ENCODE measurements around the gene PLCZ1.
"Not testable (repeated sequence)": the region's sequence is repeated elsewhere in the genome, so short reads cannot be mapped to it uniquely, and the experiment has no call there.

The PLCZ1 gene

DNA sequence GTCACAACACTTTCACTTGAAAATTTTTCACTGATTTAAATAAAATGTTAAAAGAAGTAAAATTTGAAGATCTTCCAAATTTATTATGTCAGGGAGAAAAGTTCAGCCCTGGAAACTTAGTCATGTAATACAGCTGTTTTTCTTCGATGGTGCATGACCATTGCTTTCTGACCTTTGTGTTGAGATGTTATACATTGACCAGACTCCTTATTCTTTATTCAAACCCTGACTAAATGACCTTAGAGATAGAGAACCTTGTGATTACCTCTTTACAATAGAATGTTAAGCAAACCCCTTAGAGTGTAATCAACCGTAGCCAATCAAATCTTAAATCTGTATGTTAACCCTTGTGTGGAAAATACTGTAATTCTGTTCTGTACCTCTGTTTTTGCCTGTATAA lies 34.5 kb downstream of the PLCZ1 start:
- DNase-seq (ENCODE audit: low read depth in 2 of 2) = no peak

DNA sequence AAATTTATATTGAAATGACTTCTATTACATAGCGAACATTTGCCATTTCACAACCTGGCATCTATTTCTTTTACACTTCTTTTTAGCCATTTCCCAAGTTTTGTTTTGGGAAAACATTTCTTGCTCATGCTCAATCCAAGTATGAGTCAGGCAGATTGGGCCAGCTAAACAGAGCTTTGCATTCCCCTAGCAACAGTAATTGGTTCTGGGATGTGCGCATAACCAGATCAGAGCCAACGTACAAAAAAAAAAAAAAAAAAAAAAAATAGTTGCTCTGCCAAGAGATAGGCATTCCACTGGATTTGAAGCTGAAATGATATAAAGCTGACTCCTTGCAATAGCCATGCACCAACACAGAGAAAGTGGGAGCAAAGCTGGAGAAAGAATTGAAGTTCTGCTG lies 37.5 kb downstream of the PLCZ1 start:
- no peak for DNase-seq (ENCODE audit: low read depth in 2 of 2)

DNA sequence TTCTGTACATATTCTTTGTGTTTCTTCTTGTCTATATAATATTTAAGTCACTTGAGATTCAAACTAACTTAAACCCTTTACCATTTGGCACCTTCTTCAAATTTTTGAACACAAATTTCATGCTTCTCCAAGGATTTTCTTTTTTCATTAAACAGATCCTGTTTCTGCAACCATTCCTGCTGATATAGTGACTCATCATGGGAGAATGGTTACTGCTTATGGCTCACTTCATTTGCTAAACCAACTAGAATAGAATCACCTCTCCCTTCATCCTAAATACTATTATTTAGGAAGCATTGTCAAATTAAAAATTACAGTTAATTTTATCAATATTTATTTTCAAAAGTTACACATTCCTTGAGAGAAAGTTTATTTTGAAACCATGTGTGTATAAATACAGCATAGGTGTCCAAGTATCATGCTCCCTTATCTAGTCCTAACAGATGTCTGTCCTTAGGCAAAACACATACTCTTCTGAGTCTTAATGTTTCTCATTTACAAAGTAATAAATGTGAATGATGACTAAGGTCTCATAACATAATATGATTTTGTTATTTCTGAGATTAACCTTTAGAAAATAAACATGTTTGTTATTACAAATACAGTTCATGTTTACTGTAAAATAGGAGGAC lies 40.7 kb downstream of the PLCZ1 start:
- DNase-seq (ENCODE audit: low read depth in 2 of 2) = no peak

DNA sequence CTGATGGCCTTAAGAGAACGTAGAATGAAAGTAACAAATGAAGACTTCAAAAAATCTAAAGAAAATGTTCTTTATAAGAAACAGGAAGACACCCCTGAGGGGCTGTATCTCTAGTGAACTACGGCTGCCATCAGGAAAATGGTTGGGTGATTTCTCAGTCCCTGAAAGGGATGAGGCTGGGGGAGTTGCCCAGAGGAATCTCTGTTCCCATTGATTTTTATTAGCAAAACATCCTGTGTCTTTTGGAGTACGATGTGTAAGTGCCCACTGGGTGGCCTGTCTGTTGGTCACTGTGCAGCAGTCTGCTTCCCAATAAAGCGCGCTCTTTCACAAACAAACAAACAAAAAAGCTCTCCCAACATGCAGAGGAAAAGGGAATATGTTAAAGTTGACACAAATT lies 43.8 kb downstream of the PLCZ1 start:
- not testable (repeated sequence) for DNase-seq (ENCODE audit: low read depth in 2 of 2)

DNA sequence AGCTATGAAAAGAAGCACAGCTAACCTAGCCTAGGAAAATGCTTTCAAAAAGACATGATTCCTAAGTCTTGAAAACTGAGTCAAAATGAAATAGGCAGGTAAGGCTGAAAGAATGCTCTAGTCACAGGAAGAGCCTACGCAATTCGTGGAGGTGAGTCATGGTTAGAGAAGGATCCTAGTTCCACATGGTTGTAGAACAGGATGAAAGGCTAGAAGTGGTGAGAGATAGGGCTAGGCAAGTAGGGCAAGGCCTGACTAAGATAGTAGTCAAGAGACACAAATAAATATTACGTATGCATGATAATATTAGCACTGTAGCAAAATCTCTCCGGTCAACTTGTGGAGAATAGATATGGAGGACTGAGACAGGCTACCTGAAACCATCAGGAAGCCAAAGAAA lies 47.2 kb downstream of the PLCZ1 start:
- DNase-seq (ENCODE audit: low read depth in 2 of 2) = no peak

DNA sequence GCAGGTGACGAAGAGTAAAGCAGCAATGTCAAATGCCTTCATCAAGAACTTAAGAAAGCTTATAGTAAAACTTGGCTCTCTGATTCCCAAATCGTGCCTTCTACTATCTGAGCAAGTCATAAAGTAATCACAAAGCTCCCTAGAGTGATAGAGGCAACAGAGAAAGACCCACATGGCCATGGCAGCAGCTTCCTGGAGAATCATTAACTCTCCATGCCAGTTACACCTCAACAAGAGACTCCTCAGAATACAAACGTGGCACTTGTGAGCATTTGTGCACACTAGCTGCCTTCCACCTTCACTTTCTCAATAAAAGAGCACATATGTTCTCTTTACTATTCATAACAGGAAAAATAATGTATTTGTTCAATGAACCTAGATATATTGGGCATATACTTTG lies 48.0 kb downstream of the PLCZ1 start:
- DNase-seq (ENCODE audit: low read depth in 2 of 2) = no peak

DNA sequence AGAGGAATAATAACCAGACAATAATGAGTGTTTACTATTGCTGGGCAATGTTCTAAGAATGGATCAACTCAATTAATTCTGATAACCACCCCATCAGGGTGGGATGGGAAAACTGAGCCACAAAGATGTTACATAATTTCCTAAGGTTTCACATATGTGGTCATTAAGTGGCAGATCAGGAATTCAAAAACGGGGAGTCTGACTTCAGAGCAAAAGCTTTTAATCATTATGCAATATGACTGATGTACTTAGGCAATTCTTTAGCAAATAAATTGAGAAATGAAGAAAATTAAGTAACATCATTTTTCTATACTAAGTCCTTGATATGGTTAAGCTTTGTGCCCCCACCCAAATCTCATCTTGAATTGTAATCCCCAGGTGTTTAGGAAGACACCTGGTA lies 53.4 kb downstream of the PLCZ1 start:
- no peak for DNase-seq (ENCODE audit: low read depth in 2 of 2)

DNA sequence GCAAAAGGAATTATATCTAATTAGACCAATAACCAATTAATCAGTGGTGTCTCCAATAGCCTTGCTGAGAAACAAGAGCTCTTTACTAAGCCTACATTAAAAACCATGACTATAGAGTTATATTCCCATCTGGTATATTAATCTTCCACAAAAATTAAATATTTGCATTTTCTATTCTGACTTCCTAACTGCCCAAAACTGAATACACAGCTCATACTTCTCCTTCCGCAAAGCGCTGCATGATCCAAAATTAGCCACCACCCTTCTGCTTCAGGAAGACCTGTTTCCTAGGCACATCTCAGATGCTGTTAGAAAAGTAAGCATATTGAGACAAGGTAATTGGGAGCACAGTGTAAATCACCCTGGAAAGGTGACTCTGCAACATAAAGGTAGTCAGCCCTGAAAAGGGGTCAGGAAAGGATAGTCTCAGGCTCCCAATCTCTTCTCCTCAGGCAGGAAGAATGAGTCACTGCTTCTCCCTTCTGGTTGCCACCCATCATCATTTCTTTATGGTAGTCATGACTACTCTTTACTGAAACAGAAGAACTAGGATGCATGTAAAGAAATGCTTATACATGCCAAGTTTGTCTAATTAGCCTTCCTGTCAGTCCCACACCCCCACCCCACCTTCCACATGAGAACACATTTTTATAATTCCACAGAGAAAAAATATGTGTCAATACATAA lies 54.3 kb downstream of the PLCZ1 start:
- no peak for DNase-seq (ENCODE audit: low read depth in 2 of 2)

DNA sequence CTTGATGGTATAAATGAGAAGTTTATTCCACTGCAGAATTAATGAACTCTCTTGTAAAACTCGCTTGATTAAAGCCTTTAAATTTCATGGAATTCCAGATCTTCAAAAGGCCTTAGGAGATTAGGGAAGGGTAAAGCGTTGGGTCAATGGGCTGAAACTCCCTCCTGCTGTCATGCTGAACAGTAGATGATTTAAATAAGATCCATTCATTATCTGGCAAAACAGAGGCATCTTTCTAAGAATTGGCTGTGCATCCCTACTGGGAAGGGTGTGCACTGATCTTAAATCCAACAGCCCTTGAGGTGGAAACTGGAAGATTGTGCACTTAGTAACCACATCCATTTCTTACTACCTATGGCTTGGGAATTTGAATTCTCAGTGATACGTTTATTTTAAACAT lies 56.0 kb downstream of the PLCZ1 start:
- DNase-seq (ENCODE audit: low read depth in 2 of 2) = no peak

DNA sequence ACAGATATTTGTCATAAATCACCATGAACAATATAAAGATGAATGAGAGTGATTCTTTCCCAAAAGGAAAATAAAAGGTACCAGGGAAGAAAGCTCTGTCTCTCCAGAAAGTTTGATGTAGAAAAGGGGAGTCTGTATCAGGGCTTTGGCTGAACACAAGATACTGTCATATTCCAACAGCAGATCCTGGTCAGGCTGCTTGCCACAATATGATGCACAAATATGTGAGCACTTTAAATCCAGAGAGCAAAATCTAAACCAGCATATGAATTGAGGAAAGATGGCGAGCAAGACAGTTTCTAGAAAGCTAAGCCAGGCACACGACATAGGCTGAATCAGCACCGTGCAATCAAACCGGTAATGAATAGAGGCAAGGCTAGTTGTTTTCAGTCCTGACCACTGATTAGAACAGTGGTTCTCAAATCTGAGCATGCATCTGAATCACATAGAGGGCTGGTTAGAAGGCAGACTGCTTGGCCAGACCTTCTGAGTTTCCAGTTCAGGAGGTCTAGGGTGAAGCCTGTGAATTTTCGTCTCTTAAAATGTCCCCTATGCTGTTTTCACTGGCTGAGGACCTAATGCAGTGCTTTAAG lies 60.7 kb downstream of the PLCZ1 start:
- no peak for DNase-seq (ENCODE audit: low read depth in 2 of 2)

DNA sequence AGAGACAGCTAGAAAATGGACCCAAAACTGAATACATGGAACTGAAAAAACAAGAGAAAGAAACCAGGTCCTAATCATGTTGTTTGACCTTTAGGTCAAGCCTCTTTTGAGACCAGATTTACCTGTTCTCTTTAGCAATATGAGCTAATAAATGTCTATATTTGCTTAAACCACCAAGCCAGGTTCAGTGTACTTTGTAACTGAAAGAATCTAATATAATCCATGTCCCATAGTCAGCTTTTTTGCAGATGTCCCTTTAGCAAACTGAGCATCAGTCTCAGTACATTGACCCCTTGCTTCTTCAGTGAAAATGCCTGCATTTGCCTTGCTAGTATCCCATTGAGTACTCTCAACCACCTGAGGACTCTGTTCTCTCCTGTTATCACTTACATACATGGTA lies 61.7 kb downstream of the PLCZ1 start:
- DNase-seq (ENCODE audit: low read depth in 2 of 2) = no peak

DNA sequence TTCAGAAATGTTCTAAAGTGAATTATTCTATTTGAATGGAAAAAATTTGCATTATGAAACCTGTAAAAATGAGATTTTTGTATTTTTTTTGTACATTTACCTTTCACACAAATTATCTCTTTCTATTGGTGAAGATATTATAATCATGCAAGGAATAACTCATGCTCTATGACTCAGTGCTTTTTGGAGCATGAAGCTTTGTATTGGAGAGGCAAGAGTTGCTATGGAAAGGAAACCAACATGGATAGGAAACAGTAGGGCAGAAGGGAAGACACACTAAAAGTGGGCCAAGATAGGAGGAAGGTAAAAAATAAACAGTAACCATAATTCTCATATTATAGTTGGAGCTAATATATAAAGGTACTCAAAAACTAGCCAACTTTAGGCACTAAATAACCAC lies 79.0 kb downstream of the PLCZ1 start:
- DNase-seq (ENCODE audit: low read depth in 2 of 2) = no peak

DNA sequence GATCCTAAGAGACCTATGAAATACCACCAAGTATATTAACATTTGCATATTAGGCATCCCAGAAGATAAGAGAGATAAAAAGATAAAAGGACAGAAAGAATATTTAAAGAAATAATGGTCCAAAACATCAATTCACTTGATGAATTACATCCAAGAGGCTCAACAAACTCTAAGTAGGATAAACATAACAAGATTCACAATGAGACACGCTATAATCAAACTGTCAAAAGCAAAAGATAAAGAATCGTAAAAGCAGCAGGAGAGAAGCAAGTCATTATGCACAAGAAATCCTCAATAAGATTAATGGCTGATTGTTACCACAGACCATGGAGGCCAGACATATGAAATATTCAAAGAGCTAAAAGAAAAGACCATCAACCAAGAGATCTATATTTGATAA lies 79.6 kb downstream of the PLCZ1 start:
- DNase-seq (ENCODE audit: low read depth in 2 of 2) = no peak

DNA sequence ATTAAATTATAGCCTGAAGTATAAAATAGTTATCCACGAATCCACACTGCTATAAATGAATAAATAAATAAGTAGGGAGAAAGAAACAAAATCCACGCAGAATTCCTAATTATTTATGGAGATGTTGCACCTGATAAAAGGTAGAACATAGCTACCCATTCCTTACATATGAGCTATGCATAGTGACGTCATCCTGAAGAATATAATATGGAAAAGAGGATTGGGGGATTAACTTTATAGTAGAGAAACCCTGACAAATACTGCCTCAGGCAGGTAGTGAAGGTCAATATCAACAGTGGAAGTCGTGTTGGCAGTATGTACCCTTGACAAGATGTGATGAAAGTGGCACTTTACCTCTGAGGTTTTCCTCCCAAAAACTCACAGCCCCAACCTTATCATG lies 82.5 kb downstream of the PLCZ1 start:
- no peak for DNase-seq (ENCODE audit: low read depth in 2 of 2)

DNA sequence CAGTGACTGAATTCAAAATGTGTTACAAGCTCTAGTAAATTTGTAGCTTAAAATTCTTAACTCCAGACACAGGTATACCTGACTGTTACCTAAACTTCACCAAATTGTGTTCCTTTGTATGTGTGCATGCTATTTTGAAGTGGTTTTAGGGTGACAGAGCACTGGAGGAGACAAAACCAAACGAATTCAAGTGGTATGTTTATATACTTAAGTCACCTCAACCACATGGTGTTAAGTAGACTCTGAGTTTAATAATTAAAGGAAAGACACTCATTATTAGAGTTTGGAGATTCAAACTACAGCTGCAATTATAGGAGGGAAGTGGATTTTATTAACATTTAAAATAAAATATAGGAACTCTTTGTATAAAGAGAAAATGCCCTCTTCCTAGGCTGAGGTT lies 84.3 kb downstream of the PLCZ1 start:
- DNase-seq (ENCODE audit: low read depth in 2 of 2) = no peak

DNA sequence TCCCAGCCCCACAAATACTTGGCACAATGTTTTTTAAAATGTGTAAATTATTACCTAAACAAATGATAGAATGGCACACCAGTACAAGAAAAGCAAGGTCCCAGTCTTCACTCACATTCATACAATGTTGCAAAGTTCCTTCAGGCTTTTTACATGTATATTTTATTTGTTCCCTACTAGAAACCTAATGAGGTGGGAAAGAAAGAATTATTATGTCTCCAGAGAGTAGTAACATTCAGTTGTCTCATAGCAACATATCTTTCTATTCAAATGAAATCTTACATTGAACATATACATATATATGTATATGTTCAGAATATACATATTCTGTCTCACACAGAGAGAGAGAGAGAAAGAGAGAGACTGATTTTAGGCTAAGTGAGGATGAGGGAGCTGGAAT lies 85.2 kb downstream of the PLCZ1 start:
- DNase-seq (ENCODE audit: low read depth in 2 of 2) = no peak

DNA sequence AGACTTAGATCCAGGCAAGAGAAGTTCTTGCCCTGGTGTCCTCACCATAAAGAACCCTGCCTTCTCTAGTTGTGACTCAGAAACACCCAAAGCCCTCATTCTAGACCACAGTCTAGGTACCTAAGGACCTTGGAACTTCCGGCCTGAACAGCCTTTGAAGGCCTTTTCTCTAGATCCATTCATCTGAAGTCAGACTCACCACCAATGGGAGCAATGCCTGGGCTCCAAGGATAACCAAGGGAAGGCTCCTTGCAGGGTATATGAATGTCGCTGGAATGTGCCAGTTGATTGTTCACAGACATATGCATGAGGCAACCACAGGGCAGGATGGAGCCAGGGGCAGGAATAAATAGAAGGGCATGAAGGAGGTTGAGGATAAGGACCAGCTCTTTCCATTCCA lies 86.3 kb downstream of the PLCZ1 start:
- DNase-seq (ENCODE audit: low read depth in 2 of 2) = no peak

DNA sequence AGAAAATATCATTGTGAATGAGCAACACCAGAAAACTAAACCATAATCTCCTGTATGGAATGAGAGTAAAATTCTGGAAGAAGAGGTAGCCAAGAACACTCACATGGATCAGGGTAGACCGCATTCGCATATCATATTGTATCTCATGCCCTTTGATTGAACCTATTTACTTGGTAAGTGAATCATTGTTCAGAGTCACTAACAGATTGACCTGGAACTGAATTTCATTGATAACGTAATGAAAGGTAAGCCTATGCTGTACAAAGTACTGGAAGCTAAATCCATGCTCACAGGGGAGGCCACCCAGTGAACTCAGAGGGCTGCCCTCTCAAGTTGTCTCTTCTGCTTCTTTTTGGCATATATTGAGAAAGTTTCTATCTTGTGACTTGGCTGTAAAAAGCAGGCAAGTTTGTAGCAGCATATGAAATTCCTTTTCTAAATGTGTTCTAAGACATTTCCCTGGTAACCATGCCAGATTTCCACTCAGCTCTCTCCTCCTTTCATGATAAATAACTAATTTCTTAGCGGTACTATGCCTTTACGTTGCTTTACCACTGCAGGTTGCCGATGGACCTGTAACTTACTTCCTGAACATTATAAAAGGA lies 91.4 kb downstream of the PLCZ1 start:
- DNase-seq (ENCODE audit: low read depth in 2 of 2) = no peak

DNA sequence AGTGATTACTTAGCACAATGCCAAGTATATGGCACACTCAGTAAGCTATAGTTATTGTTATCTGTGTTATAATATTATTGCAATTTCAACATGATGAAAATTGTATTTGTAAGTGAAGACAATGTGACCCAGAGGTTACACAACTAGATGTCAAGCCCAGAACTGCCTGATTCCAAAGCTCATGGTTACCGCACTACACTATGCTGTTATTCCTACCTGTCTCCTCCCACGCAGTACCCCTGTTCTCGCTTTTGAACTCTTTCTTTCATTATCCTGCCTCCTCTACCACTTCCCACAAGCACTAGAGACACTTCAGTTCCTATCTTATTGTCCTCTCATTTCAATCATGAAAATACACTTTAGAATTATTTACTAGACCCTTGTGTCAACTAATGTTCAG lies 93.2 kb downstream of the PLCZ1 start:
- no peak for DNase-seq (ENCODE audit: low read depth in 2 of 2)

DNA sequence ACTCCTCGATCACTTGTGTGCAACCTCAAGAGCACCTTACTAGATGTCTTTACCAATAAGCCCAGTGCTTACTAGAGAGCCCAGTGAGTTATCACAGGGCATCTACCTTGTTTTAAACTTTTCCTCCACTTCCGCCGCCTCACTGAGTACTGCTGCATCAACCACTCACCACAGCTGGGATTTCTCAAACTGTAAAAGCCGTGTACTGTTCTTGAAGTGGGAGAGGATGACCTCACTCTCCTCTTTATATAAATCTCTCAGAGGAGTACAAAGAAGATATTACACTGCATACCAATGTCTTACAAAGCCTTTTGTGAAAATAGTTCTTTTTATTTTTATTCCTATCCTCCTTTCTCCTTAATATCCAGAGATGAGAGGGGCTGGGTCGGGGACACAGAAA lies 94.1 kb downstream of the PLCZ1 start:
- no peak for DNase-seq (ENCODE audit: low read depth in 2 of 2)

DNA sequence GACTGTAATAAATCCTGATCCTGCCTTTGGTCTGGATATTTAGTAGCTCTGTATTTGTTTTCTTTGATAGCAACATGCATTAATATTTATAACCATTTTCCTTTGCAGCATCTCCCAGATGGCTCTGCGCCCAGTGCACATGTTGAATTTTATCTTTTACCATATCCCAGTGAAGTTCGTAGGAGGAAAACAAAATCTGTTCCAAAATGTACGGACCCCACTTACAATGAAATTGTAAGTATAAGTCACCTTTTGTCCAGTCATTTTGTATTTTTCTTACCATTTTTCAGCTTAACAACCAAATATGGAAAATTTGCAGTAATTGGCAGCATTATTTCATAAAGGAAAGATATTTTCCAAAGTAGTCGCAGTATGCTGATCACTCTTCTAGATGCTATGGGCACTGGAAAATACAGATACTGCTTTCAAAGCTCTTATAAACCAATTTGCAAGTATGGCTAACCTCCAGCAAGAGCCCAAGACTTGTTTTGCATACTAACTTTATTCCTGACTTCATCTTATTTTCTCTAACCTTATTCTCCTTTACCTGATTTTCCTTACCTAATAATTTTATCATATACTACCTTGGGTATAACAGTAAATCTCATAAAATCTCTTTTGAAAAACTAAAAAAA lies 97.4 kb downstream of the PLCZ1 start:
- DNase-seq (ENCODE audit: low read depth in 2 of 2) = no peak

DNA sequence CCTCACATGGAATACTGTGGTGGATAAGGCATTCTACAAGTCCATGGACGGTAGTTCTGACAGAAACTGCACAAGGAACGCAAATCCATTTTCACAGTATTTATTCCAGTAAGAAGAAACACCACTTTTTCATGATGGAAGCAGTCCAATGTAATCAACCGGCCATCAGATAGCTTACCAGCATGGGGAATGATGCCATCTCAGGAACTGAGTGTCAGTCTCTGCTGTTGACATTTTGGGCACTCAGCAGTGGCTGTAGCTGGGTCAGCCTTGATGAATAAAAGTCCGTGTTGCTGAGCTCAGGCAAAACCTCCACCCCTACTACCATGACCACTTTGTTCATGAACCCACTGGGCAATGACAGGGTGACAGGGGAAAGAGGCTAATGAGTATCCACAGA lies 103.4 kb downstream of the PLCZ1 start:
- no peak for DNase-seq (ENCODE audit: low read depth in 2 of 2)

Data from stimulated activated CD4-positive, alpha-beta T cell treated with anti-CD3 and anti-CD28 coated beads, Interleukin-15, amount 100 ng/mL, for 48 hours (primary cell).